GM18861 (cell line): Measurements from ENCODE around the gene ZFAND3.
"Not testable (repeated sequence)": the region's sequence is repeated elsewhere in the genome, so short reads cannot be mapped to it uniquely, and the experiment has no call there.

ENCODE experiments used
- ATAC-seq: cut with Tn5 transposase; IDR thresholded peaks from one replicate; pipeline ENCODE4 v1.9.1; 2021; ENCODE audit not compliant: unreplicated experiment

The ZFAND3 gene

DNA sequence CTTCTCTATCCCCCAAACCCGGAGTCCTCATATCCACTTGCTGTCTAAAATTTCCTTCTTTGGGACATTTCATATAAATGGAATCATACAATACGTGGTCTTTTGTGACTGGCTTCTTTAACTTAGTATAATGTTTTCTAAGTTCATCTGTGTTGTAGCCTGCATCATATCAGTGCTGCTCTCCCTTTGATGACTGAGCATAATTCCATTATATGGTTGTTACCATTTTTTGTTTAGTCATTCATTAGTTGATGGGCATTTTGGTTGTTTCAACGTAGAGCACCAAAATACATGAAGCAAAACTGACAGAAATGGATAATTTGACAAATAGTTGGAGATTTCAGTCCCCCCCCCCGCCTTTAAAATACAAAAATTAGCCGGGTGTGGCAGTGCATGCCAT, 71.5 kb downstream of the ZFAND3 start:
- no peak for ATAC-seq

GRCh38 chr6:37893257-37893656, 73.7 kb downstream of the ZFAND3 start:
- ATAC-seq = no peak

- not testable (repeated sequence) for ATAC-seq
Measured at GRCh38 chr6:37893734-37894133, 74.2 kb downstream of the ZFAND3 start.

DNA sequence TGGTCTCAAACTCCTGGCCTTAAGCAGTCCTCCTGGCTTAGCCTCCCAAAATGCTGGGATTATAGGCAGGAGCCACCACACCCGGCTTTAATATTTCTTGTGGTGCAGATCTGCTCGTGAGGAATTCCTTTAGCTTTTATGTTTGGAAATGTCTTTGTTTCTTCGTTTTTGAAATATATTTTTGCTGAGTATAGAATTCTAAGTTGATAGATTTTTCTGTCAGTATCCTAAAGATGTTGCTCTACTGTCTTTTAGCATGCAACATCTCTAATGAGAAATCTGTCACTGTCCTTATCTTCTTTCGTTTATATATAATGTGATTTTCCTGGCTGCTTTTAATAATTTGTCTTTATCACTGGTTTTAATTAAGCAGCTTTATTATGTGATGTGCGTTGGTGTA, 75.1 kb downstream of the ZFAND3 start:
- no peak for ATAC-seq

DNA sequence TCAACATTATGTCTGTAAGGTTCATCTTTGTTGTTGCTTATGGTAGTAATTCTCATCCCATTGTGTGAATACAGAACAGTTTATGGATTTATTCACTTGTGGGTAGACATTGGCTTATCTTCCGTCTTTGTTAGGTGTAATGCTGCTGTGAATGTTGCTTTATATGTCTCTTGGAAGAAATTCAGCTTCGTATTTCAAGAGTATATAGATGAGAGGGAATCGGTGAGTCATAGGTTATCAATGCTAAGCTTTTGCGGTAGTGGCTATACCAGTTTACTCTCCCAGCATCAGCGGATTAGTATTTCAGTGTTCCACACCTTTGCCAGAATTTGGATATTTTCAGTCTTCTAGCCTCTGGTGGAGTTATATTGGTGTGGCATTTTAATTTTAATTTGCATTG, 77.8 kb downstream of the ZFAND3 start:
- no peak for ATAC-seq

GRCh38 chr6:37897818-37898515, 78.4 kb downstream of the ZFAND3 start:
- ATAC-seq = no peak

- no peak for ATAC-seq
Measured at GRCh38 chr6:37903351-37904340, 84.1 kb downstream of the ZFAND3 start.

DNA sequence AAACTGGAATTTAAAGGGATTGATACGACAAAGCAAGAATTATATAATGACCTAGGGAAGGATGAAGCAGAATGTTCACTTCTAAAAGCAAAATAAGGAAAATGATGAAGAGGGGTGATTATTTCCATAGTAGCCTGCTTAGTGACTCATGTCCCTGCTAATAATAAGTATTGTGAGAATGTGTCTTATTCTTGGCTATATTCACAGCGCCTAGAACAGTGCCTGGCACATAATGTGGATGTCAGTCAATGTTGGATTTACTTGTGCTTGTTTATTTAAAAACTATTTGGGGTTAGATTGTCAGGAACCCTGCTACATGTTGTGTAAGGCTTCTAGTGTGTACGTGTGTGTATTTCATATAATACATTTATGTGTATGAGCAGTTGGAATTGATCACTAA, 85.1 kb downstream of the ZFAND3 start:
- no peak for ATAC-seq

GRCh38 chr6:37906121-37906520, 86.6 kb downstream of the ZFAND3 start:
- ATAC-seq = no peak

DNA sequence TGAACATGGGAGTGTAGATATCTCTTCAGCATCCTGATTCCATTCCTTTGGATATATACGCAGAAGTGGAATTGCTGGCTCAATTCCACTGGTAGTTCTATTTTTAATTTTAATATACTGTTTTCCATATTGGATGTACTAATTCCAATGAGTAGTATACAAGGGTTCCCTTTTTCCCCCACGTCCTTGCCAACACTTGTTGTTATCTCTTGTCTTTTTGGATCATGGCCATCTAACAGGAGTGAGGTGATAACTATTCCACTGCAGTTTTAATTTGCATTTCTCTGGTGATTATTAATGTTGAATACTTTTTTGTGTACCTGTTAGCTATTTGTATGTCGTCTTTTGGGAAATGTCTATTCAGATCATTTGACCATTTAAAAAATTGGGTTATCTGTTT, 91.5 kb downstream of the ZFAND3 start:
- ATAC-seq = no peak

DNA sequence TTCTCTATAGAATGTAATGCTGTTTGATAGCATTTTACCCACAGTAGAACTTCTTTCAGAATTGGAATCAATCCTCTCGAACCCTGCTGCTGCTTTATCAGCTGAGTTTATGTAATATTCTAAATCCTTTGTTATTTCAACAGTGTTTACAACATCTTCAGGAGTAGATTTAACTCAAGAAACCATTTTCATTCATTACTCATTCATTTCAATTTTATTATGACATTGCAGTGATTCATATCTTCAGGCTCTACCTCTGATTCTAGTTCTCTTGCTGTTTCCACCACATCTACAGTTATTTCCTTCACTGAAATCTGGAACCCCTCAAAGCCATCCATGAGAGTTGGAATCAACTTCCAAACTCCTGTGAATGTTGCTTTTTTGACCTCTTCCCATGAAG, 93.7 kb downstream of the ZFAND3 start:
- no peak for ATAC-seq

DNA sequence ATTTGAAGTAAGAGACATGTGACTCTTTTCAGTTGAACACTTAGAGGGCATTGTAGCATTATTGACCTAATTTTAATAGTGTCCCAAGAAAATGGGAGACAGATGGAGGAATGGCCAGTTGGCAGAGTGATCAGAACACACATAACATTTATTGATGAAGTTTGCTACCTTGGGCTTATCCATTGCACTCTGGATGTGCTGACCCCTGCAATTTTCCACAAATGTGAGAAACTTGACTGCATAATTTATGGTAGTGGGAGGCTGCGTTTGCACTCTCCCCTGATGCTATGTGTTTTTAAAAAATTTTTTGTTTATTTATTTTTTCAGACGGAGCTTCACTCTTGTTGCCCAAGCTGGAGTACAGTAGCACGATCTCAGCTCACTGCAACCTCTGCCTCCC, 95.9 kb downstream of the ZFAND3 start:
- no peak for ATAC-seq

- ATAC-seq = no peak
Measured at GRCh38 chr6:37916149-37916548, 96.6 kb downstream of the ZFAND3 start.

DNA sequence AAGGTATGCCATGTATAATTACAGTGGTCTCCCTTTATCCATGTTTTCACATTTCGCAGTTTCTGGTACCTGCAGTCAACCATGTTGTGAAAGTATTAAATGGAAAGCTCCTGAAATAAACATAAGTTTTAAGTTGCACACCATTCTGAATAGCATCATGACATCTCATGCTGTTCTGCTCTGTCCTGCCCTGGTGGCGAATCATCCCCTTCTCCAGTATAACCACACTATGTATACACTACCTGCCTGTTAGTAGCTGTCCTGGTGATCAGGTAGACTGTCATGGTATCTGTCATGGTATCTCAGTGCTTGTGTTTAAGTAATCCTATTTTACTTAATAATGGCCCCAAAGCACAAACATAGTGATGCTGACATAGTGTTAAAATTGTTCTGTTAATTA, 97.1 kb downstream of the ZFAND3 start:
- ATAC-seq = no peak

GRCh38 chr6:37917566-37917965, 98.0 kb downstream of the ZFAND3 start:
- no peak for ATAC-seq

- ATAC-seq = no peak
Measured at GRCh38 chr6:37919417-37920157, 100.1 kb downstream of the ZFAND3 start.

DNA sequence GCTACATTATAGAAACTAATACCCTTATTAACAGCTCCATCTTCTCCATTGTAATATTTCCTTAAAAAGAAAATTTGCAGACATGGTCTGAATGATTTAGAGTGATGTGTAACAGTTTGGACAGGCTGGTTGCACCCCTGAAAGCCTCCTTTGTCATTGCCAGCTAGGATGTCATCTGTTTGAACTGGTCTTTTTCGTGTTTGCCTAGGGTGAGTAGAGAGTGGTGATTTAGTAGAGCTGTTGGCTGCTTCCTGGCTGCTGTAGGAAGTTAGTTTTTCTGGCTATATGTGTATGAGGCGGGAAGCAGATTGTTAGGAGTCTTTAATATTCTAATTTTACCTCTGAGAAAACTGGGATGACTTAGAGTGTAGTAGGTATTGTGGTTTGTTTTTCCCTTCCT, 101.1 kb downstream of the ZFAND3 start:
- ATAC-seq = no peak

- no peak for ATAC-seq
Measured at GRCh38 chr6:37922563-37922962, 103.0 kb downstream of the ZFAND3 start.

DNA sequence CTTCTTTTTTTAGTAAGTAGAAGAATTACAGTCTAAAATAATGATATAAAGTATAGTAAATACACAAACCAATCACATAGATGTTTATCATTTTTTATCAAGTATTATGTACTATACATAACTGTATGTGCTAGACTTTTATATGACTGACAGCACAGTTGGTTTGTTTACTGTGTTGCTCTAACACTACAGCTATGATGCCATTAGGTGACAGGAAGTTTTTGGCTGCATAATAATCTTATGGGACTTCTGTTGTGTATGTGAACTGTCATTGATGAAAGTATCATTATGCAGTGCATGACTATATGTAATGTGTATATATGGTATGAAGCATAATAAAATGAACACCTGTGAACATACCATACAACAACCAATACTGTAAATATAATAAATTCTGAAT, 104.0 kb downstream of the ZFAND3 start:
- ATAC-seq = no peak

- no peak for ATAC-seq
Measured at GRCh38 chr6:37926661-37927060, 107.1 kb downstream of the ZFAND3 start.

GRCh38 chr6:37928217-37928616, 108.7 kb downstream of the ZFAND3 start:
- ATAC-seq = no peak
